GM12891 (cell line): ENCODE results near the gene SCAP.

Experiments used
- PAX5 ChIP-seq: IDR thresholded peaks from 2 replicates; pipeline ENCODE4 v1.6.1; 2011; ENCODE audit warnings: low read length, moderate library complexity, mild to moderate bottlenecking; ENCODE audit not compliant: insufficient read depth, severe bottlenecking
- POLR2A ChIP-seq: IDR thresholded peaks from 2 replicates; pipeline ENCODE4 v1.6.1; 2011; ENCODE audit warnings: low read depth, low read length, control low read depth
- POLR2AphosphoS5 ChIP-seq: IDR thresholded peaks from 2 replicates; pipeline ENCODE4 v1.6.1; 2011; ENCODE audit warnings: low read depth, low read length, control low read depth
- SPI1 ChIP-seq: IDR thresholded peaks from 2 replicates; pipeline ENCODE4 v1.6.1; 2011; ENCODE audit warnings: low read depth, low read length, control low read depth
- TAF1 ChIP-seq: IDR thresholded peaks from 2 replicates; pipeline ENCODE4 v1.6.1; 2011; ENCODE audit warnings: low read depth, low read length, control low read depth

DNA sequence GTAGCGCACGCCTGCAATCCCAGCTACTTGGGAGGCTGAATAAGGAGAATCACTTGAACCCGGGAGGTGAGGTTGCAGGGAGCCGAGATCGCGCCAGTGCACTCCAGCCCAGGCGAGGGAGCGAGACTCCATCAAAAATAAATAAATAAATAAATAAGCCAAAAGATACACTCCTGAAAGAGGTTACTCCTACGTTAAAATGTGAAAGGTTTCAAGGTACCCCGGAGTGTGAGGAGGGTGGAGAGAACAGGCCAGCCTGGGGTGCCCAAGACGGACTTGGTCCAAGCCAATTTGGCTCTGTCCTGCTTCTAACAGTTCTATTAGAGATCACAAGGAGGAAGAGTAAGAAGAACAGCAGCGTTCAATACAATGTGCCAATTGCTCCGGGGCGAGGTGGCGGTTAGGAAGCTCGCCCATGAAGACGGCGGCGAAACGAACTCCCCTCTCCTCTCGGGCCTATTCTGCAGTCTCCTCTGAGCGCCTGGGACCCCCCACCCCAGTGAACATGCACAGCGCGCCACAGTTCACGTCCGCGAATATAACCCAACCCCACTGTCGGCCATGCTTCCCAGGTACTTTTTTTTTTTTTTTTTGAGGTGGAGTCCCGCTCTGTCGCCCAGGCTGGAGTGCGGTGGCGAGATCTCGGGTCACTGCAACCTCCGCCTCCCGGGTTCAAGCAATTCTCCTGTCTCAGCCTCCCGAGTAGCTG lies 36.8 kb upstream of the SCAP start:
- TF ChIP-seq POLR2A (no peak; the same call in 1 of the 2 replicates), POLR2AphosphoS5 (no peak; the same call in 1 of the 2 replicates), TAF1 (no peak; the same call in 1 of the 2 replicates), PAX5 (no peak), SPI1 (no peak)
